GM10847 (cell line): ENCODE data around the gene FNDC7.

Source experiments
- POLR2A ChIP-seq: IDR thresholded peaks from 2 replicates; pipeline ENCODE4 v1.6.1; 2011; ENCODE audit not compliant: insufficient read length; ENCODE audit errors: extremely low read depth

Gene FNDC7

DNA sequence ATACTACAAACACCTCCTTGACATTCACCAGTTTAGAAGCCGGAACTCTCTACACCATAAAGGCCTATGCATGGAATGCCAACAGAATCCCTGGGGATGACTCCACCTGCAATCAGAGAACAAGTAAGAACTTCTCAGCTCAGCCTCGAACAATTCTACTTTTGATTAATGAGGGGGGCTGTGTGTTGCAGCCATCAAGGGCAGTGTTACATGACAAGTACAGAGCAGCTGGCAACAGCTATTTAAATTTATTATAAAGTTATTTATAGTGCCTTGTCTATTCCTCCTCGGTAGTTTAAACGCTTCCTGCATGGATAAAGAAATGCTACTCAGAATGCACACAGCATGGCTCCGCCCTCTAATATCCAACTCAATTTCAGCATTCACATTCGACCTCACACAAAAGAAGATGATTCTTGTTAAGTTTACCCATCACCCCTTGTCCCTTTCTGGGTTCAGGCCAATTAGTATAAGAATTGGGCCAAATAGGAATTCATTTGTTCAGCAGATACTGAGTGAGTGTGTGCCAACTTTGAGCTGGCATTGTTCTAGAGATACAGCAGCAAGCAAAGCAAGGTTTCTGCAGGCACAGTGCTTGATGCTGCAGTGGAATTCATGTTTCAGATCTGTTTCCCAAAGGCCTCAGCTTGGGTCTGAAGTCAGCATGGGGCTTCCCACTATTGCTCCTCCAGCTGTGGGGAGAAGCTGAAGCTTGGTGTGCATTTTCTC, 6.4 kb downstream of the FNDC7 start:
- TF ChIP-seq POLR2A, result no peak

DNA sequence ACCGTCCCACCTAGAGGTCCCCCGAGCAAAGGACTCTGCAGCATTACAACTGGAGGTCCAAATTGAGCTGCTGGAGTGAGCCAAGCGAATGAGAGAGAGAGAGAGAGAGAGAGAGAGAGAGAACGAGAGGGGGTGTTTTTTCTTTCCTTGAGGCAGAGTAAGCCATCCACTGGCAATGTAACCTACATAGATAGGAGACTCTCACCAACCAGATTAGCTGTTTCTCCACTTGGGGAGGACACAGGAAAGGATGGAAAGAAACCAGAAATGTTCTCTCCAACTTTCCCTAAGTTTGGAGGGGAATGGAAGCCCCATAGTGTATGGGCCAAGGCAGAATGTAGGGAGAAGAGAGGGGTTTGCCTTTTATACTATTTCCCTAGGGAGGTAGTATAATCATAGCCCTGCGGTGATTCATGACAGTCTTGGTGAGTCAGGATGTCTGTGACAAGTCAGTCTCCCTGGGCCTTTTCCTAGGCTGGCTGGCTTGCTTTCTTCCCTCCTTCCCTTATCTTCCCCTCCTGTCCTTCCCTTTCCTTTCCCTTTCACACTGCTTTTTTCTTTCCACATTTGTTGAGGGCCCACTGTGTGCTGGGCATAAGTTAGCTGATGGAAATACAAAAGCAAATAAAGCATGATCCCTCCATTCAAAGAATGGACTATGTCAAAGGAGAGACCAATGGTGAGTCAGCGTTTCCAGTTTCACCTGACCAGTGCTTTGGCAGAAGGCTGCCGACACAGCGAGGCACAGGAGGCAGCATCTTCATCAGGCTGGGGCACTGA, 7.1 kb downstream of the FNDC7 start:
- no peak for TF ChIP-seq POLR2A

DNA sequence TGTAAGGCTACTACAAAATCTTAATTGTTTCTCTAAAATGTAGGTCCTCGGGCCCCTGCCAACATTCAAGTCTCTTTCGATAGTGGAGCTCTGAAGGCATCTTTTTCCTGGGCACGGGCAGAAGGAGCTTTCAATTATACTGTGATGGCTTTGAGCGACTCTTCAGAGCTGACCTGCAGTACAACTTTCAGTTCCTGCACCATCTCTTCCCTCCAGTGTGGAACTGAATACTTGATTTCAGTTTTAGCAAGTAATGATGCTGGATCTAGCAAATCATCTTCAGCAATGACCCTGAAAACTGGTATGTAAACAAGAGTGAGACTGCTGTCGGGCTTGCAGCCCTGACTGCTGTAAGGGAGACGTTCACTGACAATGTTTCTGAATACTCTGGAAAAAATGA, 9.6 kb downstream of the FNDC7 start:
- TF ChIP-seq POLR2A, result no peak

DNA sequence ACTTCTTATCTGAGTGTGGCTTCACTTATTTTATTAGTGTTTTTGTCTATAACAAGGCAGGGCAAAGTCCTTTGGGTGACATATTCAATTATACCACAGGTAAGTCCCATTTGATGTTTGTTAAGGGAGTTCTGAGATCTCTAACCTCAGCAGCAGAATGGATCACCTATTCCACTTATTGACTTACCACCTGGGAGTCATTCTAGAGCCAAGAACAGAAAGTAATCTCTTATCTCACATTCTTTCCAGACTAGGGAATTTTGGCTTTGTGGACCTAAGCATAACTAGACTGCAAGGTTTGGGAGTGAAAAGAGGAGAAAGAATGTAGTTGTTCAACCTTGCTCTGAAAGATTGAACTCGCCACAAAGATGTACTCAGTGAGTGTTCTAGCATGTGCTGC, 13.2 kb downstream of the FNDC7 start:
- TF ChIP-seq POLR2A, result no peak

GRCh38 chr1:108728327-108728923, 15.7 kb downstream of the FNDC7 start:
- TF ChIP-seq POLR2A, result no peak

- TF ChIP-seq POLR2A, result no peak
These were observed 16.8 kb downstream of the FNDC7 start for GRCh38 chr1:108729481-108729880.

DNA sequence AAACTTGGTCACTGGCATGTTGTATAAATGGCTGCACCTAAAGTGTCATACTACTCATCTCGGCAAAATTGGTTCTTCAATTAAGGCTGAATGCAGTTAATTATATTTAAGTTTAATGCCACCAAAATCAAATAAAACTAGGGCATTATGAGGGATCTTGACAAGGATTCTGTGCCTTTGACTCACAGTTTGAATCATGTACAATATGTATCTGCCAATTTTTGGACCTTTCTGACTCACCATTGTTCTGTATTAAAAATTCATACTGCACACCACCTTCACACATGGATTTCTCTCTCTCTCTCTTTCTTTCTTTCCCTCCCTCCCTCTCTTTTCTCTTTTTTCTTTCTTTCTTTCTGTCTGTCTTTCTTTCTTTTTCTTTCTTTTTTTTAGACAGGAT, 19.7 kb downstream of the FNDC7 start:
- no peak for TF ChIP-seq POLR2A

DNA sequence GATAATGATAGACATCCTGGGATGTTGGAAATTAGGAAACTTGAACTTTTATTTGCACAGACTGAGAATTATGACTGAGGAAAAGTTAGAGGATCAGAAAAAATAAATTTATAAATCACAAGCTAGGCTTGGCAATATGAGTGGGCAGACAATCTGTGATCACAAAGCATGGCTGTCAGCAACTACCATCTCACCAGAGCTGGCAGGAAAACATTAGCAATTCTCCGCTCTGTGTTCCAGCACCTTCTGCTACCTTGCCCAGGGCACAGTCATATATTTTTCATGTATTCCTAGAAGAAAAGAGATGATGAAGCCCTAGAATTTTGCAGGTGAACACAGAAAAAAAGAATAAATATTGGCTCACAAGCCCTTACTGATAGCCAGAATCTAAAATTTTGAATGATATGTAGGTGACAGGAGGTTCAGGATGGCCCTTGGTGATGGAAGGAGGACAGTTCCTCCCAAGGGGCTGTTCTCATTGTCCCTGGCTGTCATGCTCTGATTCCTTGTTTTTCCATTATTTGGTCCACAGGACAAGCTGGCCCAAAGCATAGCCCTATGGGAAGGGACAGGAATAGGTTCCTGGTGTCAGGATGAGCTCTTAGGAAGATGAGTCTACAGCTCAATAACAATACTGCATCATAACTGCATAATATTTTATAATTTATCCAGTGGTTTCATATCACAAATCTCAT, 21.6 kb downstream of the FNDC7 start:
- no peak for TF ChIP-seq POLR2A

DNA sequence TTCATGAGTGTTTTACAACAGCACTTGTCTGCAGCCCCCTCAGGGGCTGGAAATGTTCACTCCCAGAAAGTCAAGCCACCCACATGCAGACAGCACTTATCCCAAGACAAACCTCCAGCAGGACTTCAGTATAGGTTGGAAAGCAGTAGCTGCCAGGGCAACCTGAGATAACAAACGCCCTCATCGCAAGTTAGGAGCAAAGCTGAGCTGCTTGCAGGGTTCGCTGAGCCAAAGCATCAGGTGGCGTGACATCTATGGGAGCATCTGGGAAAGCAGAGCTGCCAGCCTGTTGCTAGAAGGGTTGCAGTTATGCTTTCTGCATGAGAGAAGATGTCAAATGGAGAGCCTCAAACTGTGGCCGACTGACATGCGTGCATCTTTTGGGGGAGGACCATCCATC, 29.5 kb downstream of the FNDC7 start:
- no peak for TF ChIP-seq POLR2A

DNA sequence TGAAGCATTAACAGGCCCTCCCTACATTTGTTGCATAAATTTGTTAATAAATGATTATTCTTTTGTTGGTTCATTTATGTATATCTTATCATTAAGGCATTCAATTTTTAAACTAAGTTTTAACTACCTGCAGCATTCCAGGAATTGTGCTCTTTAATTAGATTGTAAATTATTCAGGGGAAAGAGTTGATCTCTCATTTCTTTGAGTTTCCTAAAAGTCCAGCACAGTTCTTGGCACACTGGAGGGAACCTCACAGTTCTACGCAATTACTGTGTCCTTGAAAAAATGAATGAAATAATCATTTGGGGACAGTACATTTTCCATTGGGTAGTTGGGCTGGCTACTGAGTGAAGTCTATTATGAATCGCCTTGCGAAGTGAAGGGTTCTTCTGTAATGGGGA, 33.3 kb downstream of the FNDC7 start:
- TF ChIP-seq POLR2A, result no peak

GRCh38 chr1:108746382-108747170, 33.9 kb downstream of the FNDC7 start, which contains the start of gene STXBP3:
STXBP3 (plus strand) TSS chr1:108746674; CDS start chr1:108746738, 64 bp downstream.
- TF ChIP-seq POLR2A, result peak; percentile 85

DNA sequence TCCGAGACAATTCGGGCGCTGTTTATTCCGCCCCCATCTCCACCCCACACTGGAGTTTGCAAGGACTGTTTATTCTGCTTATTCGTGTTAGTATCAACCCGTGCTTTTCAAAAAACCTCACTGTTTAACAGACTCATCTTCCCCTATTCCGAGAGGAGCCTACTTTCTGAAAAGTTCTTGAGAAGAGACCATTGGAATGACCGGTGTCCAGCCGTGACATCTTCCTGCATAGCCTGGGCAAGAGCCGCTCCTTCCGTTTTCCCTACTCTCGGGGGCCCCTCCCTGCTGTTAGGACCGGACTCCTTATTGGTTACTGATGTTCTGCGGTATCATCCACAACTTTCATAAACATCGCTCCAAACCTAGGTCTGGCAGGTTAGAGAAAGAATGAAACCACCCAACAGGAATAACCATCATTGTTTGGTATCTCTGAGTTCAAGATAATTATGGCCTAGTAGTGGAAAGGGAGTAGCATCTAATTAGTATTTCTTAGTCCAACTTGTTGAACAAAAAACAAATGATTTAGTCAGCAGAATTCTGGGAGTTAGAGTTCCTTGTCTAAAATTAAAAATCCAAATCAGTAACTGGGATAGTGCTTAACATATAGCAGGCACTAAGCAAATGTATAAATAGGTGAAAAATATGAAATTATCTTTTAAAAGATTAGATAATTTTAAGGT, 34.6 kb downstream of the FNDC7 start:
- peak; percentile 23 for TF ChIP-seq POLR2A

- TF ChIP-seq POLR2A, result no peak
These were observed 35.2 kb downstream of the FNDC7 start for GRCh38 chr1:108747898-108748297.

- TF ChIP-seq POLR2A, result no peak
These were observed 36.4 kb downstream of the FNDC7 start for GRCh38 chr1:108749081-108749480.

- TF ChIP-seq POLR2A, result no peak
These were observed 37.9 kb downstream of the FNDC7 start for GRCh38 chr1:108750476-108751181.
